Neuronal stem cell (in vitro differentiated cells): ENCODE measurements around the gene SLC25A26.

ENCODE experiments used
- DNase-seq: peaks from one replicate; pipeline ENCODE4 v3.0.0-alpha.2; 2013; ENCODE audit warnings: low spot score
- H2AFZ ChIP-seq: one replicate; pipeline ENCODE4 v1.6.1; 2013; ENCODE audit warnings: mild to moderate bottlenecking, low read length, inconsistent platforms
- H2AK5ac ChIP-seq: 2 replicates; pipeline ENCODE4 v1.6.1; 2013; ENCODE audit warnings: low read depth, mild to moderate bottlenecking, inconsistent platforms, low read length, moderate library complexity, mixed read lengths
- H2BK120ac ChIP-seq: 2 replicates; pipeline ENCODE4 v1.6.1; 2013; ENCODE audit warnings: low read depth, mild to moderate bottlenecking, inconsistent platforms, low read length, moderate library complexity, mixed read lengths
- H2BK12ac ChIP-seq: one replicate; pipeline ENCODE4 v1.6.1; 2013; ENCODE audit warnings: low read length, inconsistent platforms
- H2BK15ac ChIP-seq: 2 replicates; pipeline ENCODE4 v1.6.1; 2013; ENCODE audit warnings: mild to moderate bottlenecking, low read length, inconsistent platforms, mixed read lengths
- H2BK5ac ChIP-seq: one replicate; pipeline ENCODE4 v1.6.1; 2013; ENCODE audit warnings: inconsistent platforms, mild to moderate bottlenecking, low read length, moderate library complexity
- H3K14ac ChIP-seq: one replicate; pipeline ENCODE4 v1.6.1; 2013; ENCODE audit warnings: low read length, inconsistent platforms
- H3K18ac ChIP-seq: 2 replicates; pipeline ENCODE4 v1.6.1; 2013; ENCODE audit warnings: low read length, inconsistent platforms
- H3K23ac ChIP-seq: 2 replicates; pipeline ENCODE4 v1.6.1; 2013; ENCODE audit warnings: low read depth, mild to moderate bottlenecking, mixed read lengths, low read length, inconsistent platforms; ENCODE audit not compliant: poor library complexity
- H3K27ac ChIP-seq: replicated peaks from 3 replicates; pipeline ENCODE4 v1.5.1; 2013; ENCODE audit warnings: low read length, inconsistent platforms
- H3K27me3 ChIP-seq, 3 experiments: 2 replicates each; pipeline ENCODE4 v1.6.1; 2013; ENCODE audit warnings: low read length in 3 of 3, mild to moderate bottlenecking in 2 of 3, inconsistent platforms in 1 of 3, low read depth in 1 of 3, mixed read lengths in 1 of 3, moderate library complexity in 1 of 3; ENCODE audit not compliant: control insufficient read depth in 3 of 3, insufficient read depth in 3 of 3
- H3K36me3 ChIP-seq, 2 donors: replicated peaks in 1 of 2; 2 replicates each; pipeline ENCODE4 v1.6.1; 2013; ENCODE audit warnings: low read length in 2 of 2; ENCODE audit not compliant: control insufficient read depth in 2 of 2, insufficient read depth in 2 of 2
- H3K4ac ChIP-seq: 2 replicates; pipeline ENCODE4 v1.6.1; 2013; ENCODE audit warnings: inconsistent platforms, mild to moderate bottlenecking, low read length, moderate library complexity
- H3K4me1 ChIP-seq, 2 donors: 1 replicate in 1 of 2; 2 replicates in 1 of 2; pipeline ENCODE4 v1.6.1; 2013; ENCODE audit warnings: low read length in 2 of 2, low read depth in 1 of 2; ENCODE audit not compliant: control insufficient read depth in 2 of 2, insufficient read depth in 1 of 2
- H3K4me2 ChIP-seq: one replicate; pipeline ENCODE4 v1.6.1; 2013; ENCODE audit warnings: mild to moderate bottlenecking, low read length, inconsistent platforms; ENCODE audit not compliant: insufficient read depth, poor library complexity, severe bottlenecking
- H3K4me3 ChIP-seq, 2 donors: 2 replicates each; pipeline ENCODE4 v1.5.1; 2013; ENCODE audit warnings: low read length in 2 of 2, mild to moderate bottlenecking in 2 of 2, inconsistent platforms in 1 of 2, moderate library complexity in 1 of 2
- H3K79me1 ChIP-seq: one replicate; pipeline ENCODE4 v1.6.1; 2013; ENCODE audit warnings: low read depth, mild to moderate bottlenecking, inconsistent platforms, low read length, moderate library complexity
- H3K9ac ChIP-seq: one replicate; pipeline ENCODE4 v1.6.1; 2013; ENCODE audit warnings: mild to moderate bottlenecking, low read depth, low read length, inconsistent platforms; ENCODE audit not compliant: poor library complexity
- H3K9me3 ChIP-seq, 2 donors: replicated peaks in 1 of 2; 2 replicates each; pipeline versions ENCODE3 to v1.6.1; 2013; ENCODE audit warnings: low read length in 2 of 2, mild to moderate bottlenecking in 2 of 2, inconsistent platforms in 1 of 2, low read depth in 1 of 2, mixed read lengths in 1 of 2, moderate library complexity in 1 of 2; ENCODE audit not compliant: control insufficient read depth in 2 of 2, insufficient read depth in 1 of 2
- H4K8ac ChIP-seq: one replicate; pipeline ENCODE4 v1.6.1; 2013; ENCODE audit warnings: low read depth, mild to moderate bottlenecking, inconsistent platforms, low read length, moderate library complexity
- H4K91ac ChIP-seq: one replicate; pipeline ENCODE4 v1.6.1; 2013; ENCODE audit warnings: low read length, low read depth, mild to moderate bottlenecking, inconsistent platforms; ENCODE audit not compliant: poor library complexity
- WGBS, 2 donors: extraction: QIAGEN DNeasy Blood & Tissue Kit; methylation state at CpG; one replicate each; pipeline ENCODE4 v1.1.7; 2013; ENCODE audit warnings: missing lambda C conversion rate in 2 of 2, mixed read lengths in 1 of 2; ENCODE audit not compliant: insufficient read length in 2 of 2, insufficient replicate concordance in 1 of 2; ENCODE audit errors: extremely low coverage in 2 of 2; 5-methylcytosine and 5-hydroxymethylcytosine counted together

Gene SLC25A26

DNA sequence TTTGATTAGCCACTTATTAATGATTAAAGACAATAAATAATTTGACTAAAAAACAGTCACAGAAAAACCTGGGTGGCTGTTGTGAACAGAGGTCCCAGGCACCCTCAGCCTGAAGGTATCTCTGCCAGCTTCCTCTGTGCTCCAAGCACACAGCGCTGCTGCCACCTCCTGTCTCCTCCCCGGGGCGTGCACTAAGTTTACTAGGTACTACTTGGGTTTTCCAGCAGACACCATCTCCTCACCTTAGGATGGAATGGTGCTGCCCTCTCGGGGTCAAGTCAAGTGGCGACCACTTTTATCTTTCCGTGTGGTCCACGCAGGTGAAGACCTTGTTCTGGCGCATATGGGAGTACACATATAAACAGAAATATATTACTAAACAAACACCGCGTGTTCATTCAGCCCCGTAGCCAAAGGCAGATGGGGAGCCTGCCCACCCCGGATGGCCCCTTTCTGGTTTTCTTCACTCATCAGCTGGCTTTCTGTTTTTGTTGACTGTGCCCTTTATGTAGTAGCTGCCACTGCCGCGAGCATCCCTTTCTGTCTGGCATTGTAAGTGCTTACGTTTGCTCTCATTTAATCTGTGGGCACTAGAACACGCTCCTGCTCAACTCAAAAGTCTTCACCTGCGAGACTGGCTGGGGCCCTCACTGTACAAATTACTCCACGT, 152.0 kb downstream of the SLC25A26 start:
- no peak overlapping the region for H3K9ac ChIP-seq
- no peak overlapping the region for H3K27ac ChIP-seq
- no CpG with 5 or more reads among the region's 18 CpGs for WGBS, 2 donors
- no peak overlapping the region for H3K18ac ChIP-seq
- H2BK15ac ChIP-seq: no peak overlapping the region
- H3K4me2 ChIP-seq: no peak overlapping the region
- H3K4ac ChIP-seq: no peak overlapping the region
- peaks cover 15 to 71% of the 10 kb centered on the region in 2 donors for H3K36me3 ChIP-seq
- no peak overlapping the region for H2BK120ac ChIP-seq
- H4K8ac ChIP-seq: no peak overlapping the region
- DNase-seq: no peak
- no peaks in the 10 kb centered on the region for H3K79me1 ChIP-seq
- no peak overlapping the region for H2AK5ac ChIP-seq
- no peak overlapping the region for H4K91ac ChIP-seq
- no peak overlapping the region for H3K23ac ChIP-seq
- no peaks in the 10 kb centered on the region for H3K9me3 ChIP-seq
- no peak overlapping the region for H3K14ac ChIP-seq
- H3K27me3 ChIP-seq: no peaks in the 10 kb centered on the region
- no peak overlapping the region for H2AFZ ChIP-seq
- no peak overlapping the region for H2BK5ac ChIP-seq
- H3K4me1 ChIP-seq: no peaks in the 10 kb centered on the region
- no peak overlapping the region for H2BK12ac ChIP-seq
- no peak overlapping the region for H3K4me3 ChIP-seq

DNA sequence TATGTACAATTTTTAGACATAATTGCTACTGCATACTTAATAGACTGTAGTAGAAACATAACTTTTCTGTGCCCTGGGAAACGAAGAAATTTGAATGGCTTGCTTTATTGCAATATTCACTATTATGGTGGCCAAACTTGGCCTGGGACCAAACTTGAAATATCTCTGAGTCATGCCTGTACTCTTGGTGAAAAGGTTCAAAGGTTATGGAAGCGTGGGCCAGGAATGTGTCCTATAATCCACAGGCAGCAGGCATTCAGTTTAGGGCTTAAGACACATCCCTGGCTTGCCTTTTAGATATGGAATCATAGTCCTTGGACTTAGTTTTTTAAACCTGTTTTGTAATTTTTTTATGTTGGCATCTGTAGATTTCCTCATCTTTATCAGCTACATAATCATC, 155.8 kb downstream of the SLC25A26 start:
- Histone ChIP-seq H3K23ac (no peak overlapping the region), H3K27me3 (no peaks in the 10 kb centered on the region), H3K4ac (no peak overlapping the region), H2AFZ (no peak overlapping the region), H3K4me3 (no peak overlapping the region), H3K36me3 (peaks cover 41 to 96% of the 10 kb centered on the region in 2 donors), H2BK15ac (no peak overlapping the region), H3K18ac (no peak overlapping the region), H3K9ac (no peak overlapping the region), H2BK12ac (no peak overlapping the region), H2BK120ac (no peak overlapping the region), H3K27ac (no peak overlapping the region), H3K4me1 (peaks cover 0 to 4% of the 10 kb centered on the region in 2 donors), H2AK5ac (no peak overlapping the region), H3K14ac (no peak overlapping the region), H2BK5ac (no peak overlapping the region), H3K79me1 (no peaks in the 10 kb centered on the region), H4K91ac (no peak overlapping the region), H4K8ac (no peak overlapping the region), H3K9me3 (no peaks in the 10 kb centered on the region), H3K4me2 (no peak overlapping the region)
- no peak for DNase-seq
- WGBS, 2 donors: no CpG with 5 or more reads among the region's 2 CpGs

DNA sequence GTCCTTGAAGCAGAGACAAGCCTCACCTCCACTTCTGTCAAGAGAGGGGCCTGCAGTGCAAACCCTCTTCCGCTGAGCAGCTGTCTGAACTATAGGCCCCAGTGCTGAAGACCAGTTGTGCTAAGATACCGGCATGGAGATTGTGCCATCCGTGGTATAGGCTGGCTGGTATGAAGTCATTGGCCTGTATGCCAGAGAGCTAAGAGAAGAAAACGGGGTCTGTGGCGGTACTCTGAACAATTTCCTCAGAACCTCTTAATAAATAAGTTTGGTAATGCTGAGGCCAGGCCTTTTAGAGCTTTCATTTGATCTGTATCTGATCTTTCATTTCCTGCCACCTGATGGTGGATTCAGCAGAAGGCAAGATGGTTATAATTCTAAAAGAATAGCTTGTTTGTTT, 157.0 kb downstream of the SLC25A26 start:
- Histone ChIP-seq H4K91ac (no peak overlapping the region), H2BK120ac (no peak overlapping the region), H2BK12ac (no peak overlapping the region), H3K9me3 (no peaks in the 10 kb centered on the region), H3K14ac (no peak overlapping the region), H3K27ac (no peak overlapping the region), H3K18ac (no peak overlapping the region), H3K9ac (no peak overlapping the region), H3K27me3 (no peaks in the 10 kb centered on the region), H3K4me1 (peaks cover 0 to 4% of the 10 kb centered on the region in 2 donors), H3K36me3 (peaks cover 52 to 100% of the 10 kb centered on the region in 2 donors), H4K8ac (no peak overlapping the region), H3K4ac (no peak overlapping the region), H2BK15ac (no peak overlapping the region), H2AFZ (no peak overlapping the region), H2AK5ac (no peak overlapping the region), H3K23ac (no peak overlapping the region), H3K4me3 (no peak overlapping the region), H2BK5ac (no peak overlapping the region), H3K4me2 (no peak overlapping the region), H3K79me1 (no peaks in the 10 kb centered on the region)
- no CpG with 5 or more reads among the region's 5 CpGs for WGBS, 2 donors
- no peak for DNase-seq

- no peak overlapping the region for H3K4me2 ChIP-seq
- no peak overlapping the region for H4K8ac ChIP-seq
- H3K27me3 ChIP-seq: no peaks in the 10 kb centered on the region
- H3K36me3 ChIP-seq: peaks cover 57 to 100% of the 10 kb centered on the region in 2 donors
- H3K4me1 ChIP-seq: peaks cover 0 to 4% of the 10 kb centered on the region in 2 donors
- H3K79me1 ChIP-seq: peaks cover 2% of the 10 kb centered on the region
- no peak overlapping the region for H2AFZ ChIP-seq
- H3K4me3 ChIP-seq: no peak overlapping the region
- peaks cover 0 to 2% of the 10 kb centered on the region in 2 donors for H3K9me3 ChIP-seq
- no CpG with 5 or more reads among the region's 5 CpGs for WGBS, 2 donors
- H3K14ac ChIP-seq: no peak overlapping the region
- no peak overlapping the region for H3K18ac ChIP-seq
- H2AK5ac ChIP-seq: no peak overlapping the region
- H2BK5ac ChIP-seq: no peak overlapping the region
- H2BK12ac ChIP-seq: no peak overlapping the region
- no peak overlapping the region for H2BK120ac ChIP-seq
- no peak overlapping the region for H3K4ac ChIP-seq
- no peak overlapping the region for H3K9ac ChIP-seq
- H4K91ac ChIP-seq: no peak overlapping the region
- DNase-seq: peak; percentile 40
- H3K23ac ChIP-seq: no peak overlapping the region
- H2BK15ac ChIP-seq: no peak overlapping the region
- no peak overlapping the region for H3K27ac ChIP-seq
These were observed 157.5 kb downstream of the SLC25A26 start for GRCh38 chr3:66378256-66378655.
